Inflammatory macrophage treated with lipopolysaccharide for 1 hour (primary cell): ENCODE results near the gene INF2.

Experiments used
- DNase-seq, 2 donors: peaks; one replicate each; pipeline ENCODE4 v3.0.0-alpha.2; 2020 to 2022

INF2 gene

GRCh38 chr14:104706733-104707607 lies 17.6 kb downstream of the INF2 start:
- DNase-seq: no peak

GRCh38 chr14:104707608-104708595 lies 18.5 kb downstream of the INF2 start:
- no peak for DNase-seq

GRCh38 chr14:104708606-104709268 lies 19.3 kb downstream of the INF2 start:
- DNase-seq: peak in 1 of 2 donors; percentile 80

GRCh38 chr14:104709387-104710039 lies 20.1 kb downstream of the INF2 start:
- DNase-seq: no peak

GRCh38 chr14:104710071-104710735 lies 20.8 kb downstream of the INF2 start:
- DNase-seq: no peak

- no peak for DNase-seq
These were observed 23.7 kb downstream of the INF2 start for GRCh38 chr14:104712881-104713734.

- no peak for DNase-seq
These were observed 24.6 kb downstream of the INF2 start for GRCh38 chr14:104714066-104714465.

GRCh38 chr14:104714681-104715080 lies 25.3 kb downstream of the INF2 start:
- no peak for DNase-seq

- DNase-seq: no peak
These were observed 26.0 kb downstream of the INF2 start for GRCh38 chr14:104715416-104715815.

GRCh38 chr14:104715871-104716270 lies 26.5 kb downstream of the INF2 start:
- no peak for DNase-seq

- DNase-seq: no peak
These were observed 27.7 kb downstream of the INF2 start for GRCh38 chr14:104717137-104717536.

GRCh38 chr14:104717646-104718045 lies 28.2 kb downstream of the INF2 start:
- DNase-seq: no peak

GRCh38 chr14:104718147-104718546 lies 28.7 kb downstream of the INF2 start:
- DNase-seq: no peak

- no peak for DNase-seq
These were observed 29.5 kb downstream of the INF2 start for GRCh38 chr14:104718871-104719270.

- DNase-seq: no peak
These were observed 29.9 kb downstream of the INF2 start for GRCh38 chr14:104719343-104719742.

- DNase-seq: no peak
These were observed 32.4 kb downstream of the INF2 start for GRCh38 chr14:104721505-104722431.

GRCh38 chr14:104722938-104723650 lies 33.7 kb downstream of the INF2 start:
- no peak for DNase-seq

- DNase-seq: peak; percentile 30 to 59
These were observed 34.4 kb downstream of the INF2 start, which contains the start of gene ADSS1 for GRCh38 chr14:104723651-104724406. Gene ADSS1 (plus strand): TSS chr14:104724229. CDS start chr14:104724271, 42 bp downstream.
